ENCODE results near the gene CD96. TPM values are rescaled to one million over a fixed set of nuclear protein-coding genes. Genes with fewer than 3 reads are reported as not detected.

Gene CD96
- total RNA-seq, 3 donors from 2014 or later: 4.1 to 6.6 (median 5.4) TPM

DNA sequence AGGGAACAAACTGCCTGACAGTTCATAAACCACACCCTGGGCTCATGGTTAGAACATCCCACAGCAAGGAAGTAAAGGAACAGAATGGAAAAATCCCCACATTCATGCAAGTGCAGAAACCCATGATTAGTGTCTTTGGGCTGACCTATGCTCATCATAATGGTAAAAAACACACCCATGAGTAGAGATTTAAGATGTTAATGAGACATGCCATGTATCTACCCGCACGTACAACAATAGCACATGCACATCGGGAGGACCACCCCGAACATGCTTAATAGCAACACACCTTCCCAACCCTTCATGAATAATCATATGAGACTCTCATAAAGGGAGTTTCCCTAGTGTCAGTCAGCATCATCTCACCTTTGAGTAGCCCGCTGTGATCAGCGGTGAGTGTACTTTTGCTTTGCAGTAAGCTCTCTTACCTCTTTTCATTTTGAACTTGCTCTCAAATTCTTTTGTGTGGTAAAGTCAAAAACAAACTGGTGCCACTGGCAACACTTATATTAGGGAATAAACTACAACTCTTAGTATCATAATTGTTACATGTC, 30.0 kb downstream of the CD96 start:
- H3K36me3 ChIP-seq (ENCODE audit: low read depth): no peaks in the 10 kb centered on the region
- ATAC-seq (no peak), DNase-seq (no peak)
- H3K9me3 ChIP-seq: no peaks in the 10 kb centered on the region
- intact Hi-C loops (cut with DNase I, micrococcal nuclease): no loop called here
- TF ChIP-seq, protein P1, sequence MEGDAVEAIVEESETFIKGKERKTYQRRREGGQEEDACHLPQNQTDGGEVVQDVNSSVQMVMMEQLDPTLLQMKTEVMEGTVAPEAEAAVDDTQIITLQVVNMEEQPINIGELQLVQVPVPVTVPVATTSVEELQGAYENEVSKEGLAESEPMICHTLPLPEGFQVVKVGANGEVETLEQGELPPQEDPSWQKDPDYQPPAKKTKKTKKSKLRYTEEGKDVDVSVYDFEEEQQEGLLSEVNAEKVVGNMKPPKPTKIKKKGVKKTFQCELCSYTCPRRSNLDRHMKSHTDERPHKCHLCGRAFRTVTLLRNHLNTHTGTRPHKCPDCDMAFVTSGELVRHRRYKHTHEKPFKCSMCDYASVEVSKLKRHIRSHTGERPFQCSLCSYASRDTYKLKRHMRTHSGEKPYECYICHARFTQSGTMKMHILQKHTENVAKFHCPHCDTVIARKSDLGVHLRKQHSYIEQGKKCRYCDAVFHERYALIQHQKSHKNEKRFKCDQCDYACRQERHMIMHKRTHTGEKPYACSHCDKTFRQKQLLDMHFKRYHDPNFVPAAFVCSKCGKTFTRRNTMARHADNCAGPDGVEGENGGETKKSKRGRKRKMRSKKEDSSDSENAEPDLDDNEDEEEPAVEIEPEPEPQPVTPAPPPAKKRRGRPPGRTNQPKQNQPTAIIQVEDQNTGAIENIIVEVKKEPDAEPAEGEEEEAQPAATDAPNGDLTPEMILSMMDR (IDR thresholded peaks at IDR 0.05): no peak
- H3K4me1 ChIP-seq (ENCODE audit: low read depth): no peaks in the 10 kb centered on the region
- no peak overlapping the region for H3K4me3 ChIP-seq

DNA sequence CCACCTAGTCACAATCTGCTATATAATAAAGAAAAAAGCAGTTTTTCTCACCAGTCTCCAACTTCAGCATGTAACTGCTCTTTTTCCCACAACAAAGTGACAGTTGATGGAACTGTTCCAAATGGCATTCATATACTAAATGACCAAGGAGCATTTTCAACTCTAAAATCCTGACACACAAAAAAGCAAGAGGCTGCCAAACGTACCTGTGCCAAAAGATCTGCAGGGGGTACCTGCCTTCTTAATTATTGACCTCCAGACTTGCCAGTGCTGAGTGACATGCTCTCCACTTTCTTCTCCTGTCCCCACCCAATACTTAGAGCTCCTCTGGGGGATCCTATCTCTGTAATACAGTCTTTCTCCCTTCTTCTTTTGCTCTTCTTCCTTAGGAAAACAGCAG, 35.1 kb downstream of the CD96 start:
- no peak for DNase-seq
- ATAC-seq: no peak
- H3K4me3 ChIP-seq: no peak overlapping the region
- H3K4me1 ChIP-seq (ENCODE audit: low read depth): no peaks in the 10 kb centered on the region
- intact Hi-C loops (cut with DNase I, micrococcal nuclease): no loop called here
- no peaks in the 10 kb centered on the region for H3K36me3 ChIP-seq (ENCODE audit: low read depth)
- no peaks in the 10 kb centered on the region for H3K9me3 ChIP-seq
- TF ChIP-seq, protein P1 (IDR thresholded peaks at IDR 0.05): no peak

DNA sequence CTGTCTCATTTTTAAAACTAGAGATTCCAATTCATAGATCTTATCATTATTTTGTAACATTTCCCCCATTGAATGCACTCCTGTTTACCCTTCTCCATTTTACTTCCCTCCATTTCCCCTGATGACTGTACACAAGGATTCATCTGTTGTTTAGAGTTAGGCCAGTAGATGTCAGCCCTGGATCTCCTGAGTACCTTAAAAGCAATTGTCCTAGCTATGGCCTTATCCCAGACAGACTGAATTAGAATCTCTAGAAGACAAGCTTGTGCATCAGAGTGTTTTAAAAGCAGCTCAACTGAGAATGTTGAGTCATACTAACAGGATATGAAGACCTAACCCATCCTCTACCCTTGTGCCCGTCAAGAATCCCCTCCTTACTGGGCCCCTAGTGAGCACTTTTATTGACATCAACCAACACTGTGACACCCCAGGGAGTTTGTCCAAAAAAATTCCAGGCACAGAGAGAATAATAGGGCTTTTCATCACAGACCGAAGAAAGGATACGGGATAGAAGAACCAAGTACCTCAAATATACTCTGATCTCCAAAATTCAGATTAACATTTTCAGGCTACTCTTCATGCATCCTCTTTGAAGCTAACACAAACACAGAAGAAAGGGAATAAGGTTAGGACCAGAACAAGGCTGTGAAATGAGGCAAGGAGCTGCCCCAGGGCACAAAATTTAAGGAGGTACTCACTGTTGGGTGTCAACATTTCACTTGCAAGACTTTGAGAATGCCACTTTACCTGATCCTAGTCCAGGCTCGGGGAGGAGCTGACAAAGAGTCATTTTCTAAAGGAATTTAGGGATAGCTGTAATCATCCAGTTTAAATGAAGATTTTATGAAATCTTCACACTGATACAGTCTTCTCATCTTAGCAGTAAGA, 36.0 kb downstream of the CD96 start:
- peak; percentile 59 for ATAC-seq
- Histone ChIP-seq H3K9me3 (no peaks in the 10 kb centered on the region), H3K36me3 (ENCODE audit: low read depth) (no peaks in the 10 kb centered on the region), H3K4me3 (no peak overlapping the region), H3K4me1 (ENCODE audit: low read depth) (no peaks in the 10 kb centered on the region)
- intact Hi-C loops (cut with DNase I, micrococcal nuclease): no loop called here
- DNase-seq: peak in 1 of 3 donors; percentile 15
- TF ChIP-seq, protein P1 (IDR thresholded peaks at IDR 0.05): no peak

DNA sequence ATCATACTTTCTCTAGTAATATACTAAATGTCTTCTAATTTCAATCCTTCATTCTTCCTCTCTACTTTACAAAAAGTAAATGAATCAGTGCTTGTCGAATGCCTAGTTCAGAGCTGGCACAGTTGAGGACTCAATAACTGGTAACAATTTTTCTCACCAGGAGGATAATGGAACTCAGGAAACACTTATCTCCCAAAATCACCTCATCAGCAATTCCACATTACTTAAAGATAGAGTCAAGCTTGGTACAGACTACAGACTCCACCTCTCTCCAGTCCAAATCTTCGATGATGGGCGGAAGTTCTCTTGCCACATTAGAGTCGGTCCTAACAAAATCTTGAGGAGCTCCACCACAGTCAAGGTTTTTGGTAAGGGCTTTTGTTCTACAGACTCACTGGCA, 36.9 kb downstream of the CD96 start:
- intact Hi-C loops (cut with DNase I, micrococcal nuclease): no loop called here
- TF ChIP-seq, protein P1 (IDR thresholded peaks at IDR 0.05): no peak

DNA sequence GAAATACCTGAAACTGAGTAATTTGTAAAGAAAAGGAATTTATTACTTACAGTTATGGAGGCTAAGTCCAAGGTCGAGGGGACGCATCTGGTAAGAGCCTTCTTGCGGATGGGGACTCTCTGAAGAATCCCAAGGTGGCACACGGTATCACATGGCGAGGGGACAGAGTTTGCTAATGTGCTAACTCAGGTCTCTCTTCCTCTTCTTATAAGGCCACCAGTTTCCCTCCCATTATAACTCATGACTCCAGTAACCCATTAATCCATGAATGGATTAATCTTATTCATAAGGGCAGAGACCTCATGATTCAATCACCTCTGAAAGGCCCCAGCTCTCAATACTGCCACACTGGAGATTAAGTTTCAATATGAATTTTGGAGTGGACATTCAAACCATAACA, 37.5 kb downstream of the CD96 start:
- DNase-seq (no peak), ATAC-seq (no peak)
- TF ChIP-seq, protein P1 (IDR thresholded peaks at IDR 0.05): no peak
- intact Hi-C loops (cut with DNase I, micrococcal nuclease): no loop called here
- Histone ChIP-seq H3K4me1 (ENCODE audit: low read depth) (no peaks in the 10 kb centered on the region), H3K9me3 (no peaks in the 10 kb centered on the region), H3K36me3 (ENCODE audit: low read depth) (no peaks in the 10 kb centered on the region), H3K4me3 (no peak overlapping the region)

More for the DNA sequence above, 36.9 kb downstream of the CD96 start:
- DNase-seq: no peak
- Histone ChIP-seq H3K4me3 (no peak overlapping the region), H3K36me3 (ENCODE audit: low read depth) (no peaks in the 10 kb centered on the region), H3K4me1 (ENCODE audit: low read depth) (no peaks in the 10 kb centered on the region), H3K9me3 (no peaks in the 10 kb centered on the region)
- ATAC-seq: no peak
